DND-41 (cell line): ENCODE results near the gene TREX2.

Experiments
- ATAC-seq: fragments of 200-7000 bp; cut with Tn5 transposase; 3 replicates; pipeline ENCODE4 v1.9.1; 2021; ENCODE audit warnings: low read depth; ENCODE audit not compliant: insufficient read depth
- DNase-seq: peaks from one replicate; pipeline ENCODE4 v3.0.0-alpha.2; 2020
- H2AFZ ChIP-seq: 2 replicates; pipeline ENCODE4 v1.6.0; 2012; ENCODE audit warnings: low read depth, low read length
- H3K27ac ChIP-seq: 2 replicates; pipeline ENCODE4 v1.5.1; 2012; ENCODE audit warnings: low read length, inconsistent platforms
- H3K27me3 ChIP-seq: fragments of 200-600 bp; sonication (generic); 2 replicates; pipeline ENCODE4 v1.6.0; 2012; ENCODE audit warnings: low read length, mild to moderate bottlenecking, inconsistent platforms; ENCODE audit not compliant: insufficient read depth, poor library complexity
- H3K36me3 ChIP-seq: 2 replicates; pipeline ENCODE4 v1.5.1; 2012; ENCODE audit warnings: low read length, inconsistent platforms; ENCODE audit not compliant: insufficient read depth
- H3K4me1 ChIP-seq: 2 replicates; pipeline ENCODE4 v1.5.1; 2012; ENCODE audit warnings: mild to moderate bottlenecking, low read length; ENCODE audit not compliant: insufficient read depth
- H3K4me2 ChIP-seq: 2 replicates; pipeline ENCODE4 v1.6.0; 2012; ENCODE audit warnings: mild to moderate bottlenecking, moderate library complexity, low read length, inconsistent platforms; ENCODE audit not compliant: insufficient read depth
- H3K4me3 ChIP-seq, 2 experiments: fragments of 200-600 bp in 1 of 2; shearing (Covaris generic) in 1 of 2; 2 replicates each; pipeline ENCODE4 v1.5.1; 2012 to 2016; ENCODE audit warnings: inconsistent platforms in 2 of 2, low read length in 2 of 2, mild to moderate bottlenecking in 2 of 2, low read depth in 1 of 2, moderate library complexity in 1 of 2
- H3K79me2 ChIP-seq: 2 replicates; pipeline ENCODE4 v1.6.0; 2012; ENCODE audit warnings: low read length, inconsistent platforms; ENCODE audit not compliant: insufficient read depth
- H3K9ac ChIP-seq: 2 replicates; pipeline ENCODE4 v1.6.0; 2012; ENCODE audit warnings: low read depth, mild to moderate bottlenecking, inconsistent platforms, low read length, moderate library complexity
- H3K9me3 ChIP-seq: 2 replicates; pipeline ENCODE4 v1.5.1; 2012; ENCODE audit warnings: low read length, moderate library complexity, mild to moderate bottlenecking, inconsistent platforms; ENCODE audit not compliant: insufficient read depth, severe bottlenecking
- H4K20me1 ChIP-seq: 2 replicates; pipeline ENCODE4 v1.6.0; 2012; ENCODE audit warnings: low read length; ENCODE audit not compliant: insufficient read depth
- EZH2 ChIP-seq: IDR thresholded peaks from 3 replicates; pipeline ENCODE4 v1.6.1; 2012; ENCODE audit warnings: borderline replicate concordance, low read depth, mild to moderate bottlenecking, moderate library complexity, low read length, inconsistent platforms; ENCODE audit not compliant: severe bottlenecking
- TF ChIP-seq, protein P1 (sequence below): IDR thresholded peaks from 2 replicates; pipeline ENCODE4 v1.5.1; 2012; ENCODE audit warnings: borderline replicate concordance, low read length, moderate library complexity, mild to moderate bottlenecking; ENCODE audit not compliant: poor library complexity, severe bottlenecking; ENCODE audit errors: extremely low read depth

Gene TREX2

DNA sequence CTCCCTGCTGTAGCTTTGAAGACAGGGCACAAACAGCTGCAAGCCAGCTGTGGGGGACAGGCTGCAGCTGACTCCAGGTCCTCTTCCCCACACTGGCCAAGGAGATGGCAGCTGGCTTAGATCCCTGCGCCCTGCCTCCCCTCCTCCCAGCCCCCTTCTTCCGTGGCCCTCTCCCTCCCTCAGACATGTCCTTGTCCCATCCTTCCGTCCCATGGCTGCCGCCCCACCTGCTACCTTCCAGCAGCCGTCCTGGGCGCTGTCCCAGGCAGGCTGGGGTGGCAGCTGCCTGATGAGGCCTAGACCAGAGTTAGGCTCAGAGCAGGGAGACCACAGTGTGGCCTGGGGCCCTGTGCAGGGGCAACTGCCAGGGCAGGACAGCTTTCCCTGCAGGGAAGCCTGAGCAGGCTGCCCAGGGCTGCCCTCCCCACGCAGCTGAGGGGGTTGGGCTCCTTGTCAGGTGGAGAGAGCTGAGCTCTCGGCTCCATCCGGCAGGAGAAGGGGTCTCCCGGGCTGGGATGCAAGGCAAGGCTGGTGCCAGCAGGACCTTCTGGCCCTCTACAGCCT is 45.6 kb upstream of the TREX2 start:
- H3K36me3 ChIP-seq = no peaks in the 10 kb centered on the region
- no peaks in the 10 kb centered on the region for H3K4me1 ChIP-seq
- H4K20me1 ChIP-seq = no peaks in the 10 kb centered on the region
- no peak overlapping the region for H3K27ac ChIP-seq
- no peaks in the 10 kb centered on the region for H3K79me2 ChIP-seq
- H3K27me3 ChIP-seq = no peaks in the 10 kb centered on the region
- H3K9ac ChIP-seq = no peak overlapping the region
- no peak overlapping the region for H3K4me2 ChIP-seq
- H3K9me3 ChIP-seq = no peaks in the 10 kb centered on the region
- ATAC-seq (no peak), DNase-seq (no peak)
- H3K4me3 ChIP-seq = no peak overlapping the region
- no peak overlapping the region for H2AFZ ChIP-seq
- TF ChIP-seq, protein P1, sequence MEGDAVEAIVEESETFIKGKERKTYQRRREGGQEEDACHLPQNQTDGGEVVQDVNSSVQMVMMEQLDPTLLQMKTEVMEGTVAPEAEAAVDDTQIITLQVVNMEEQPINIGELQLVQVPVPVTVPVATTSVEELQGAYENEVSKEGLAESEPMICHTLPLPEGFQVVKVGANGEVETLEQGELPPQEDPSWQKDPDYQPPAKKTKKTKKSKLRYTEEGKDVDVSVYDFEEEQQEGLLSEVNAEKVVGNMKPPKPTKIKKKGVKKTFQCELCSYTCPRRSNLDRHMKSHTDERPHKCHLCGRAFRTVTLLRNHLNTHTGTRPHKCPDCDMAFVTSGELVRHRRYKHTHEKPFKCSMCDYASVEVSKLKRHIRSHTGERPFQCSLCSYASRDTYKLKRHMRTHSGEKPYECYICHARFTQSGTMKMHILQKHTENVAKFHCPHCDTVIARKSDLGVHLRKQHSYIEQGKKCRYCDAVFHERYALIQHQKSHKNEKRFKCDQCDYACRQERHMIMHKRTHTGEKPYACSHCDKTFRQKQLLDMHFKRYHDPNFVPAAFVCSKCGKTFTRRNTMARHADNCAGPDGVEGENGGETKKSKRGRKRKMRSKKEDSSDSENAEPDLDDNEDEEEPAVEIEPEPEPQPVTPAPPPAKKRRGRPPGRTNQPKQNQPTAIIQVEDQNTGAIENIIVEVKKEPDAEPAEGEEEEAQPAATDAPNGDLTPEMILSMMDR = no peak
- TF ChIP-seq EZH2 = no peak

GRCh38 chrX:153490217-153490930 is 44.5 kb upstream of the TREX2 start:
- no peak overlapping the region for H3K27ac ChIP-seq
- DNase-seq (no peak), ATAC-seq (no peak)
- H3K4me1 ChIP-seq = no peaks in the 10 kb centered on the region
- no peak overlapping the region for H3K9ac ChIP-seq
- no peaks in the 10 kb centered on the region for H3K79me2 ChIP-seq
- no peaks in the 10 kb centered on the region for H3K9me3 ChIP-seq
- no peaks in the 10 kb centered on the region for H3K27me3 ChIP-seq
- H3K4me2 ChIP-seq = no peak overlapping the region
- no peak overlapping the region for H2AFZ ChIP-seq
- no peak for TF ChIP-seq EZH2
- TF ChIP-seq, protein P1 = no peak
- H4K20me1 ChIP-seq = no peaks in the 10 kb centered on the region
- no peaks in the 10 kb centered on the region for H3K36me3 ChIP-seq
- H3K4me3 ChIP-seq = no peak overlapping the region

- TF ChIP-seq, protein P1 = no peak
- TF ChIP-seq EZH2 = no peak
- Histone ChIP-seq H2AFZ (no peak overlapping the region), H3K4me2 (no peak overlapping the region), H3K9ac (no peak overlapping the region), H3K27me3 (no peaks in the 10 kb centered on the region), H4K20me1 (no peaks in the 10 kb centered on the region), H3K4me1 (no peaks in the 10 kb centered on the region), H3K79me2 (no peaks in the 10 kb centered on the region), H3K36me3 (no peaks in the 10 kb centered on the region), H3K4me3 (no peak overlapping the region), H3K9me3 (no peaks in the 10 kb centered on the region), H3K27ac (no peak overlapping the region)
- DNase-seq (no peak), ATAC-seq (no peak)
Measured at GRCh38 chrX:153488231-153488914, 42.5 kb upstream of the TREX2 start.
